ENCODE data around the gene NUP210.

- TF ChIP-seq FOXP2 (optimal IDR thresholded peaks at IDR 0.05; ENCODE audit: control extremely low read depth, extremely low read length, insufficient read depth): no peak
- TF ChIP-seq EZH2 (IDR thresholded peaks at IDR 0.05): no peak
Measured at GRCh38 chr3:13357074-13357473, 63.0 kb downstream of the NUP210 start.

Data from SK-N-MC (cell line).